Epithelial cell of prostate (primary cell): ENCODE results near the gene ANTXR1.

Experiments
- DNase-seq: peaks from one replicate; pipeline ENCODE4 v3.0.0-alpha.2; 2011; ENCODE audit warnings: low read depth, low spot score
- H3K27ac ChIP-seq: fragments of 450-650 bp; 2 replicates; pipeline ENCODE4 v1.5.1; 2017; ENCODE audit warnings: mild to moderate bottlenecking

Gene ANTXR1

DNA sequence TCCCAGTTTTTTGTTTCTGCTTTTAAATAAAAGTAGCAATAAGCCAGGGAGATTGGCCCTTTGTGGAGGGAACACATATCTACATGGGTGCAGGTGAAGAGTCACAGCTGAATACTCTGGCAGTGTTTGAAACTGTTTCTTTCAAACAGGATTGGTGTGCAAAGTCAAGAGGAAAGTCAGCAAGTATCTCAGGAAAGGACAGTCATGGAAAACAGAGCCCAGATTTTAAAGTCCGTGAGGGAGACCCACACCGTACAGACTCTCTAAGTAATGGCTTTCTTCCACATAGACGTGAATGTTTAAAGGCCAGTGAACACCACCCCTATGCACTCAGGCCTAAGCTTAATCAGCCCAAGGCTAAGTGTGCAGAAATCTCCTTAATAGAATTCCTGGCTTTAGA is 278.7 kb downstream of the ANTXR1 start:
- no peak overlapping the region for H3K27ac ChIP-seq

DNA sequence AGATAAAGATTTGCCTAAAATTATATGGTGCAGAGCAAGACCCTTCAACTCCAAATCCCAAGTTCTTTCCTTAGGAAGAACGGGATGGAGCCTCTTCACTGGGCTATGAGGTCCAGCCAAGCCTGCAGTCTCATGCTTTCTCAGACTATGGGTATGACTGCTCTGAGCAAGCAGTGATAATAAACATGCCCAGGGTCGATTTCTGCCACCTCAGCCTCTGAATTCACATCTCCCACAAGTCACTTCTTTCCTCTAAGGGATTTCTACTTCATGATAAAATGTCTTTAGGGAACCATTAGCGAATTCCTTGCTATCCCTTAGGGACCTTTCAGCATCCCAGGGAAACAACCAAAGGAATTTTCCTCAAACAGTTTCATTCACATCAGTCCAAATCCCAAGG is 279.3 kb downstream of the ANTXR1 start:
- DNase-seq: no peak
- no peak overlapping the region for H3K27ac ChIP-seq

More for the DNA sequence above, 278.7 kb downstream of the ANTXR1 start:
- DNase-seq: no peak

DNA sequence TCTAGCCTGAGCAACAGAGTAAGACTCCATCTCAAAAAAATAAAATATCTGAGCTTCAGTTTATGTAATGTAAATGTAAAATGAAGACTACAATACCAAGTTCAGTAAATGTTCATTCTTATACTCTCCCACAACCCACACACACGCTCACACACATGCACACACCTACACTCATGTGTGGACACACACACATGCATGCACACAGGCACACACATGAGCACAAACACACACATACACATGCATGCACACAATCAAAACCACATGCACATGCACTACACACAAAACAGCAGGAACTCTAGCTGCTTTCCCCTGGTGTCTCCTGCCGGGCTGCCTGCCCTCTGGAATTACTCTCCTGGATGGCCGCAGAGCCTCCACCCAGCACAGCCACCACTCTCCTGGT is 283.4 kb downstream of the ANTXR1 start:
- H3K27ac ChIP-seq: no peak overlapping the region
- no peak for DNase-seq

DNA sequence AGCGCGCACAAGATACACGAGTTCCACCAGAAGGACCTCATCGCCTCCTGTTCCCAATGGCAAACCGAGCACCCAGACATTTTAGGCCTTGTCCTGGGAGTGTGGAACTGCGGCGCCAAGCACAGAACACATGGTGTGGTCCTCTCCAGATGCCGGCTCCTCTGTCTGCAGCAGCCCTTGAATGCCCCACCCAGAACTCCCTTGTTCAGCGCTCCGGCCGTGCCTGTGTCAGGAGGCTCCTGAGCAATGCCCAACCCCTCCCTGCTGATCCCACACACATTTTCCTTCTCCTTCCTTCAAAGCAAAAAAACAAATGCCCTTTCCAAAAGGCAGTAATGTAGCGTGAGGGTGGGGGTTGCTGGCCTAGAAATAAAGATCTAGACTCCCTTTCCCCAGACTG is 284.2 kb downstream of the ANTXR1 start:
- DNase-seq: no peak
- no peak overlapping the region for H3K27ac ChIP-seq

DNA sequence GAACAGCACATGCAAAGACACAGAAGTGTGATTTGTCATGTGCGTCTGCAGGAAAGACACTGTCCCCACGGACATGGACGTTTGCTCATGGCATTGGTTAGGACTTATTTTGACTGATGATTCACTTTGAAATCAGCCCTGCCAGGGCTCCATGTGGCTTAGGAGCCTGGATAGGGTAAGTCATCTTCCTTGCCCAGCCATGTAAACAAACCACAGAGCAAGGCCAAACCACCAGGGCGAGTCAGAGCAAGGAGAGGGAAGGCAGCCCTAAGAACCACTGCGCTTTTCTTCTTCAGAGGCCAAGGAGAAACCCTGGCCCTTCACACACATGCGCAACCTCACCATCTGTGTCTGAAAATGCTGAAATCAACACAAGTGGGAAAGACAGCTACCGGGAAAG is 285.3 kb downstream of the ANTXR1 start:
- H3K27ac ChIP-seq: no peak overlapping the region
- peak; percentile 81 for DNase-seq

DNA sequence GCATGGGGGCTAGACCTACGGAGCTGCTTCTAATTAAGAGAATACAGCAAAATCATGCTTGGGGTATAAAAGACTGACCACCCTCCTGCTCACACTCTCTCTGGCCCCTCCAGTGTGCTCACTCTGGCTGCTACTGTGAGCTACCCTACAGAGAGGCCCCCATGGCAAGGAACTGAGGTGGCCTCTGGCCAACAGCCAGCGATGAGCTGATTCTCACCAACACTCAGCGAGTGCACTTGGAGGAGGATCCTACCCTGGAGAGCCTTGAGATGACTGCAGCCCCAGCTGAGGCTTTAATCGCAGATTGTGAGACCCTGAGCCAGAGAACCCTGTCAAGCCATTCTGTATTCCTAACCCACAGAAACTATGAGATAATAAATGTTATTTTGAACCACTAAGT is 285.9 kb downstream of the ANTXR1 start:
- H3K27ac ChIP-seq: no peak overlapping the region
- DNase-seq: no peak
